ENCODE data around the gene OR11A1.

OR11A1 gene, protein sequence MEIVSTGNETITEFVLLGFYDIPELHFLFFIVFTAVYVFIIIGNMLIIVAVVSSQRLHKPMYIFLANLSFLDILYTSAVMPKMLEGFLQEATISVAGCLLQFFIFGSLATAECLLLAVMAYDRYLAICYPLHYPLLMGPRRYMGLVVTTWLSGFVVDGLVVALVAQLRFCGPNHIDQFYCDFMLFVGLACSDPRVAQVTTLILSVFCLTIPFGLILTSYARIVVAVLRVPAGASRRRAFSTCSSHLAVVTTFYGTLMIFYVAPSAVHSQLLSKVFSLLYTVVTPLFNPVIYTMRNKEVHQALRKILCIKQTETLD

DNA sequence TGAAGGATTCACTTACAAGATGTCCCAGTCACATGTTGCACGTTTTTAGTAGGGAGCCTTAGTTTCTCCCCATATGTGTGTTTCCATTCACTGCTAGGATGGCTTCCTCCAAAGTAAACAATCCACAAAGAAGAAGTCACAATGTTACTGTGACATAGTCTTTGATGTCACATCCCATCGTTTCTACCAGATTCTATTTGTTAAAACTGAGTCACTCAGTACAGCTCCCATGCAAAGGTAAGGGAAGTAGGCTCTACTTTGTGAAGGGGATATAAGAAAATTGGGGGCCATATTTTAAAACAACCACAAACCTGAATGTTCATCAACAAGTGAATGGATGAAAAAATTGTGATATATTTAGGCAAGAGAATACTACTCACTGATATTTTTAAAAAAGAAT is at the start of gene OR11A1, which contains the start of gene OR2H1:
OR11A1 (minus strand) TSS at position 101 of the 400 bp plus-strand sequence. CDS start 29,430 bp downstream, outside the sequence.
OR2H1 (plus strand) TSS at position 185 of the 400 bp plus-strand sequence. CDS start 4,615 bp downstream, outside the sequence.
- DNase-seq: no peak

DNA sequence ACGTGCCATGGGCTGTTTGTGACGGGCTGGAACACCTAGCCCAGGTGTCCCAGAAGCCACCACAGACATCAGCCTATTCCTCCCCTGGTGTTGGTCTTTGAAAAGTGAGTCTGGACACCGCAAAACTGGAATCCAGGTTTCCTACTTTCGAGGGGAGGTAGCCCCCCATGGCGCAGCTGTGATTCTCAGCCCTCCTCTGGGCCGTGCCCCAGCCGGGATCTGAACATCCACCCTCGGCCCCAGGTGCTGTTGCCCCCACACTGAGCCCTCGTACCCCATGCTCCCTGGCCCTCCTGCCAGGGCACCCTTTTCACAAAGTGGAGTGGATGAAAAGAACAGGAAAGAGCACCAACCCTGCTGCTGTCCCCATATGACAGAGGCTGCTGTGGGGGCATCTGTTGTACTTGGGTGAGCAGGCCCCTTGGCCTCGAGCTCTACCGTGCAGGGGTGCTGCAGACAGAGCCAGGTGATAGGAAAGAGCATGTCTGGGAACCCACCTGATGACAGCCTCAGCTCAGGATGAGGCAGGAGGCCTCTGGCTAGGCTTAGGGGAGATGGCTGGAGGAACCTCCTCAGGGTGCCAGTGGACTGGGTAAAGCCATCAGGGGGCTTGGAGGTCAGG is 49.7 kb upstream of the OR11A1 start:
- DNase-seq: no peak

DNA sequence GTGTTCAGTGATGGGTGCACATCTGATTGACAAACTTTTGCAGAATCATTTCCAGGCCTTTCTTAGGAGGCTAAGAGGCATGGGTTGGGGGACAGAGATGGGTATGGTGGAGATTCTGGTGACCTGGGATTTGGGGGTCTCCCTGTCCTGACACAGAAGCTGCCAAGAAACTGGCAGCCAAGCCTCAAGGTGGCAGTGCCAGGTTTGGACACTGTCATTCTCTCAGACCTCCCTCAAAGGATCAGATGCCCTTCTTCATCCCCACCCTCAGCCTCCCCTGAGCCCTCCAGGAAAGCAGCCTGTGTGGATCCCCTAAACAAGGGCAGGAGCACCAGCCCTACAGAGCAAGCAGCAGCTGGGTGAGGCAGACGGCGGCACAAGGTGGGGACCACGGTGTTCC is 48.9 kb upstream of the OR11A1 start:
- no peak for DNase-seq

DNA sequence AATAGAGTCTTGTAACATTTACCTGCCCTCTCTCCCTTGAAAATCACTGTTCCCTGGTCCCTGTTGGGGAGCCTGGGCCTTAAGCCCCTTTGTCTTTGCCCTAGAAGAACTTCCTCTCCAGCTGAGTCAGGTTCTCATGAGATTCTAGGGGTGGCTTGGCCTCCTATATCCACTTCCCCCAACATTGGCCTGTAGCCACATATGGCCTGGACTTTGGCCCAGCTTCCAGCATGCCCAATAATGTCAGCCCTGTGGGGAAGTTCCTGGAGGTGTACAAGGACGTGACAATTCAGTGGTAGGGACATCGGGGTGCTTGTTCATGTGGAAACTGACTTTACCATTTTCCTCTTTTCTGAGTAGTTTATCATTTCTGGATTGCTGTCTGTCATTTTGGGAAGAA is 48.1 kb upstream of the OR11A1 start:
- no peak for DNase-seq

DNA sequence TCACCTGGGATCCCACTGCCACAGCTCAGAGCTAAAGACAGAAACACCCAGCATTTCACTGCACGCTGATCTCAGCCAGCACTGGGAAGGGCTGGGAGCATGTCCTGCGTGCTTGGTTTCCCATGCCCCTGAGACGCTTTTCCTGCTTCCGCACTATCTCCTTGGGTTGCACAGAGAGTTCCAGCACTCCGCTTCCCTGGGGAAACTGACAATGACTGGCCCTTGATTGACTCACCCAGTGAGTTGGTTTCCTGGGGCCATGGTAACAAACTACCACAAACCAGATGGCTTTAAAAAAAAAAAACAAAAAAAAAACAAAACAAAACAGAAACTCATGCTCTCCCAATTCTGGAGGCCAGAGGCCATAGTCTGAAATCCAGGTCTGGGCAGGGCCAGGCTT is 45.7 kb upstream of the OR11A1 start:
- DNase-seq: no peak

DNA sequence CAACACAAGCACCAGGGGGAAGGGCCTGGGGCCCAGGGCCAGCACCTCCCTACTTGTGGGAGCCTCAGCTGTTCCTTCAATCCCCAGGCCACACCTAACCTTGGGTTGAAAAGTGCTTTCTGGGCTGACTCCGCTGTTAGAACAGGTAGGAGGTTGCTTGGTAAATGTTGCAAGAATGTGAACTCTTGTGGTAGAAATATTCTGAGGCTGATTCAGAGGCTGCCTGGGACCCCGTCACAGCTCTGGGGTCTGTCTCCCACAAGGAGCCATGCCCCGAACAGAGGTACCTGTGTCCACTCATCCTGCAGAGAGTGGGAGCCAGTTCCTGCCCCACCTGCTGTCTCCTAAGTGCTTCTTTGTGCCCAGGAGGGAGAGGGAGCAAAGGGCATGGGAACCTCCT is 45.3 kb upstream of the OR11A1 start:
- DNase-seq: no peak

DNA sequence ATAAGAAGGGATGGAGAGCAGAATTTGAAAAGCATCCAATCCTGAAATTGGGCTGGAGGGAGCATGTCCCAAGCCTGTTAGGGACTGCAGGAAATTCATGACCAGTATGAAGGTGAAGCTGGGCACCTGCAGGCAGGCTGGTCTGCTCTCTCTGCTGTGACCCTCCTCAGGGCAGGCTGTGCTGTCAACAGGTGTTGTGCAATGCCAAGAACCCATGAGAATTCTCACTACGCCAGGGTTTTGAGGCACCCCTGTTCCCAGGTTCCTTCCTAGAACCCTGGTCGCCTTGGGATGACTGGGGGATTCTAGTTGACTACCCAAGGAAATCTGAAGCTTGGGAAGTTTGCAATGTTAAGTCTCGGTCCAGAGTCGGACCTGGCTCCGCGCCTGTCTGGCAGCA is 44.2 kb upstream of the OR11A1 start:
- no peak for DNase-seq

DNA sequence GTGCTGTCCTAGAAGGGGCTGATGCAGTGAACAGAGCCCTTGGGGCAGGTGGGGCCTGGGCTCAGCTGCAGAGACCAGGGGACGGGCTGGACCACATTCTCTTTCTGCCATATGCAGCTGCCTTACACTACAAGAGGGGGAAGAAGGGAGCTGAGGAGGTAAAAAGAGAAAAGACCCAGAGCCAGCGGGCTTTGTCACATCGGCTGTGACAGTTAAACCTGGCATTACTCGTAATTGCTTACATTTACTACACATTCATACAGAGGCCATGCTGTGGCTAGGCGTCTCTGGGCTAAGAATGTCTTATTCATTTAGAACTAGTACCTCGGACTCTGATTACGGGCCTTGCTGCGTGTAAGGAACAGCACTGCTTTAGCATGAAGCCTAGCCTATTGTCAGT is 43.7 kb upstream of the OR11A1 start:
- no peak for DNase-seq

DNA sequence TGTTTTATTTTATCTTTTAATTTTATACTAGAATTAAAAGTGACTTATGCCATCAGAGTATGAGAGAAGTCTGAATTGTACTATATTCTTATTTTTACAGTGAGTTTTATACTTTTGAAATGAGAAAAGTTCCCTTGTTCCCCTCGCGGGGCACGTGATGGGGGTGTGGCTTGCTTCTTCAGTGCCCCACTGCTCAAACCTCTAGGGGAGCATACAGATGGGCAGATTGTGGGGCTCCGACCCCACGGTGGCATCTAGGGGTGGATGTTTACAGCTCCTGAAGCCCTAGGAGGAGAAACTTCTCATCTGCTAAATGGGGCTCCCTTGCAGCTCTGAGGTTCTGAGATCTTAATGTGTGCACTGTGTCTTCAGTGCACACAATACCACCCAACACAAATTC is 42.8 kb upstream of the OR11A1 start:
- DNase-seq: no peak

DNA sequence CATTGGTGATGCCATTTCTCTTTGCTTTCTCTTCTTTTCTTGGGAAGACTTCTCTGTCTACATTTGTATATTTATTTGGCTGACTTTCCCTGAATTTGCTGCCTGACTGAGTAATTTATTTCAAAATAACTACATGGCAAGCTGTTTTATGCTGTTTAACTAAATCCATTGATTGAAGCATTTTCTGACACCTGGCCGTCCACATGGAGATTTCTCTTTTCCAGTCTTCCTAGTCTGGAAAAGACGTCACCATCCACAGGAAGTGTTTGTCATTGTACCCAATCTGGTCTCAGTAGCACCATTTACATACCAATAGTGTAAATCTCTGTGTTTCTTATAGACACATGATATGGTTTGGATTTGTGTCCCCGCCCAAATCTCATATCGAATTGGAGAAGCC is 40.1 kb upstream of the OR11A1 start:
- DNase-seq: no peak

DNA sequence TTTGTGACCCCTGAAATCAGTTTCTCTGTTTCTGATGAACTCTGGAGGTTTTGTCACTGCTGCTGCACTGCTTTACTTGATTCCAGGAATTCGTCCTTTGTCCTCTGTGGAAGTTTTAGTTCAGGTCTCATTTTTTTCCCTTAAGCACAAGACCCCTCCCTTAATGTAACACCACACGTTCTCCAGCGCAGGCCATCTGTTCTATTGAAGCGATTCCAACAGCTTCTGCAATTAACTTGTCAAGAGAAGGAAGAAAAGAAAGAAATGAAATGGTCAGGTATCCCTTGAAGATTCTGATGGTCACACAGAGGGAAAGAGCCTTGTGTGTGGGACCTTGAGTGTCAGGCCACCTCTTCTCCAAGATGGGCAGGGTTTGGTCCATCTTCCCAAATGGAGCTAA is 38.7 kb upstream of the OR11A1 start:
- no peak for DNase-seq

DNA sequence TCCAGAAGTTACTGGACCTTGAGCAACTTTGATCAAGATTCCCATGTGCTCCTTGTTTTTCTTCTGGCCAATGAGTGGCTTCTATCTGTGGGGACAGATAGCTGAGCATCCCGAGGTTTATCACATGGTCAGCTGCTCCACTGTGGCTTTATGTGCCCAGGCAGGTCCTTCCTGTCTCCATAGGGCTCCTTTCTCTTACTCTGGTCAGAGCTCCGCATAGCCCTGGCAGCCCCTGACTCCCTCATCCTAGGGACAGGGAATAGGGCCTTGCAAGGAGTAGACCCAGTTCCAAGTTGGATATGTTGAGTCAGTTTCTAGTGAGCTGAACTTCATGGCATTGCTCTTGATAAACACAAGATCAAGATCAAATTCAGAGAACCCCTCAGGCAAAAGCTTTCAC is 37.3 kb upstream of the OR11A1 start:
- DNase-seq: no peak

DNA sequence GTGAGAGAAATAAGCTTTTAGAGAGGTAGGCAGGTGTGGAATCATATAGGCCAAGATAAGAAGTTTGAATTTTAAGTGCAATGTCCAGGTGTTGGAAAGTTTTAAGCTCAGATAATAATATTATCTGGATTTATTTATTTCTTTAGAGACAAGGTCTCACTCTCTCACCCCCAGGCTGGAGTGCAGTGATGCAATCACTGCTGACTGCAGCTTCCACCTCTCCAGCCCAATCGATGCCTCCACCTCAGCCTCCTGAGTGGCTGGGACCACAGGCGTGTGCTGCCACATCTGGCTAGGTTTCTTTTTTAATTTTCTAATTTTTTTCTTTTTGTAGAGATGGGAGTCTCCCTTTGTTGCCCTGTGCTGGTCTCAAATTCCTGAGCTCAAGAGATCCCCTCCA is 36.4 kb upstream of the OR11A1 start:
- no peak for DNase-seq

DNA sequence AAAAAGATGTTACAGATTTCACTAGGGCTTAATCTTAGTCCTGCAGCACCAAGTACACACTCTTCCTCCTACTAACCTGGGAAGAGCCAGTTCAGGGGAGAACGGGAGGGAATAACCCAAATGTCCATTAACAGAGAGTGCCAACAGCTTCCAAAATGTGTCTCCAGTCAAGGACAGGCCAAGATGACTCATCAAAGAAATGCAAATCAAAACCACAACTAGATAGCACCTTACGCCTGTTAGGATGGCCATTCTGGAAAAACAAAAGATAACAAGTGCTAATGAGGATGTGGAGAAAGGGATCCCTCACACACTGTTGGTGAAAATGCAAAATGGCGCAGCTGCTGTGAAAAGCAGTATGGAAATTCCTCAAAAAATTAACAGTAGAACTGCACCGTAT is 34.7 kb upstream of the OR11A1 start:
- no peak for DNase-seq

DNA sequence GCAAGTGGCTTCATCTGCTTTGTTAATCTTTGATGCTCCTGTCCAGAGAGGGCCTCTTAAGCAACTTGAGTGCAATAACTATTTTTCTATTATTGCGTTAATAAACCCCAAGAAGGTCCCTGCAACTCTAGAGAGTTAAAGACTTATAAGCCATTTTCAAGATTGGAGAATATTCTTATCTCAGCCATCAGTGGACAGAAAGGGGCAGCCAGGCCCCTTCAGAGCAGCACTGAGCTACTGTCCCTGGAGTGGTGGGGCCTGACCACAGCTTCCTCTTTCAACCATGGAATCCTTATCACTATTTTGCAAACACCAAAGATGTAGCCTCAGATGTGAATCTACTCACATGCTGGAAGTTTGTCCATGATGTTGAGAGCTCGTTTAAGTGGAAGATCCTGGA is 33.7 kb upstream of the OR11A1 start:
- no peak for DNase-seq

DNA sequence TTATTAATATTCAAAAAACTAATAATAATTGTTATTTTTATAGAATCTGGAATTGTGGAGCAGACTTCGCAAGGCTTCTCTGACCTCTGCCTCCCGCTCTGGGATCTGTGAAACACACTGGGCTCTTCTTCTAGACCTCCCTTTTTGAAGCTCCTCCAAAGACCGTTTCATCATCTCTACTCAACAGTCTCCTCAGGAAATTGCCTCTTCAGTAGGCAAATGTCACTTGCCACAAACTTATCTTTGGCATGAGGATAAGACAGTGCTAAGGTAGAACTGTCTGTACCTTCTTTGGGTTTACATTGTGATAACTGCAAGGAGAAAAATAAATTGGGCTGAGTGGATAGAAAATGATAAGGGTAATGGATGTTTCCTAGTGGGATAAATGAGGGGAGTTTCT is 33.2 kb upstream of the OR11A1 start:
- no peak for DNase-seq

DNA sequence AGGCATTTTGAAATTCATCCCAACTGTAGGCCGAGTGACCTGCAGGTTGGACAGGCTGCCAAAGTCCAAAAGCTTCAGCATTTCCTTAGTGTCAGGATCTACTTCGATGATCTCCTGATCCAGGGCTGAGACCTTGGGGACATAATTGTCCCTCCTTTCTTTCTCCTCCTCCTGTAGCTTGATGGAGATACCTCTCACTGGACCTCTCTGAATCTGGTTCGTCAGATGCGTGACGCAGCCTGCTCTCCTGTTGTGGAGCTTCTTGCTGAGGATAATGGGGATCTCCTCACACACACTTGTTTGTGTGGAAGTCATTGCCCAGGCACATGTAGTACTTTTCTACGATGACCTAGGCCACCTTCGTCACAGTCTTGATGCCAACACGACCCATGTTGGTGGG is 32.4 kb upstream of the OR11A1 start:
- DNase-seq: no peak

DNA sequence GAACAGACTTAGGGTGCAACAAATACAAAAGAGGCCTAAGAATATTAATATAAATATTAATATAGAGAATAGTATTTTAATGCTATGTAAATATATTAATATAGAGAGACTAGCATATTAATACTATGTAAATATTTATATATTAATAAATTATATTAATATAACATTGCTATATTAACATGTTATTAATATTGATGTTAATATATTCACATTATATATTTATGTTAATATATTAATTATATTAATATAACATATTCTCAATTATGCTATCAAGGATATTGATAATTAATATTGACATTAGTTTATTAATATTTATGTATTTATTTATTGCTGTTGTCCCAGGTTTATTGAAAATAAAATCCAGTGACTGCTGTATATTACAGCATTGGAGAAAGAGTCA is 32.0 kb upstream of the OR11A1 start:
- no peak for DNase-seq

DNA sequence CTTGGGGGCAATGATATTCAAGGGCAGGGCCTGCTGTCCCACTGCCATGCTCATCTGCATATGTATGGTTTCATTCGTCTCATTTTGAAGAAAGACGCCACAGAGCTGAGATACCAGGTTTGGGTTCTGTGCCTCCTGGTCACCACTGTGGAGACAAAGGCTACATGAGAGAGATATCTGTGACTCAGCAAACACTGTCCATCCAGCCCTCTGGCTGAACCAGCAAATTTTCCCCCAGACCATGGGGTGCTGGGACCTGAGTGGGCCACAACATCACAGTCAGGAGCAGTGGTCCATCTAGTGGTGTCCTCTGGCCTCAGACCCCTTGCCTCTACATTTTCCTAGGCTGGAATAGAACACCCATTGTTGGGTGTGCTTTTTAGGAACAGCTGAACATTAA is 30.8 kb upstream of the OR11A1 start, which contains the start of gene MAS1L:
MAS1L (minus strand) TSS at position 297 of the 400 bp plus-strand sequence; CDS start at position 243, 54 bp downstream.
- no peak for DNase-seq

DNA sequence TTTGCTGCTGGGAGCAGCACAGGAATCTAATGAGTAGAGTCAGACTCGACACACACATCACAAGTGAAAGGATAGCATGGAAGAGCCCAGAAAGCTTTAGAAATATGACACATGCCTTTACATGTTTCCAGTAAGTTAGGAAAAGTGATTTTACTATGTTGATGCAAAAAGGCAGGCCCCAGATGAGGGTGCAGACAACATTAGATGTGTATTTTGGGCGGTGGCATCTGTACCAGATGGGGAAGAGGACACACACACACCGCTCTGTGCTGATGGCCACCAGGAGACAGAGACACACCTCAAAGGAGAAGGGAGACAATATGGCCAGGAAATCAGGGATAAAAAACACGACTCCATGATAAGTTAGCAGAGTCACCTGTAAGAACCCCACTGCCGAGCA is 30.3 kb upstream of the OR11A1 start:
- no peak for DNase-seq

DNA sequence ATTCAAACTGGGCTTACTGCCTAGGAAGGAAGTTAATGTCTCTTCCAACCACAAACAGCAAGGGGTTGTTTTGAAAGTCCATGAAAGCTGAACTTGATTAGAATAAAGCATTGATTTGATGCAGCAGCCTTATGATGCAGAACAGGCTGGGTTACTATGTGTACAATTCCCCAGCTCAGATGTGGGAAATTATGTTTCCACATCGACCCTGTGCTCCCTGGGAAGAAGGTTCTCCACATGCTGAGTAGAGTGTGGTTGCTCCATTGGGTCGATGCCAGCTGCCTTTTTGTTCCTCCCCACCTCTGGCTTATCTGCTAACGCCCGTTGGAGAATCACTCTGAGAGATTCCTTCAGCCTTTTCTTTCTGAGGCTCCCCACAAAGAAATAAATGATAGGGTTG is 29.7 kb upstream of the OR11A1 start:
- no peak for DNase-seq

DNA sequence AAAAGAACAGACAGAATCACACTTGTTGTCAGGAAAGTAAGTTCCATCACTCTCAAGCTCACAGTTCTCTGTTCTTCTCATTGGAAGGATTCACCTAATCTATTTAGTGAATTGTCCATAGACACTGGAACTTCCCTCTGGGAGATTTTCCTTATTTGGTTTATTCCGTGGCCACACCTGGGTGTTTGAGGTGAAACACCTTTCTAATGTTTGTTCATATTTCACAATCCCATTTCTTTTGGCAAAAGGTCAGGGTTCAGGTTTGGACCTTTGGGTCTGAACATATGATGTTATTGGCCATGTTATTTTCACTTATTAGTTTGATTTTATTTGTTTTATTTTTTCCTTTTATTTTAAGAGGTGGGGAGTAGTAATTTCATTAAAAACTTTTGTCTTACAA is 26.9 kb upstream of the OR11A1 start:
- DNase-seq: no peak

DNA sequence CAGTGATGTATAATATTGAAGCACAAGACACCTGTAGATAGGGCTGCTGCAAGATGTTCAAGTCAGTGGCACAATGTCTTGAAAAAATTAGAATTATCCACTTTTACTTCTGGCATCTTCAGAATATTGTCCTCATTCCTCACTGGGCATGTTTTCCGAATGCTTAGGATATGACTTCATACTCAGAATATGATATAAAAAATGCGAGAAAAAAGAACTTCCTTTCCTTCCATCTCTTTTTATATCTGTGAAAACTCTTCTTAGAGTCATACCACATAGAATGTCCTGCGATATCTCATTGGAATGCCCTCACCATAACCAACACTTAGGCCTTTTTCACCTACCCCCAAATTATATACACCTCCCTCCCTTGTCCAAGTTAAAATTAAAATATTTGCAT is 26.3 kb upstream of the OR11A1 start:
- DNase-seq: no peak

DNA sequence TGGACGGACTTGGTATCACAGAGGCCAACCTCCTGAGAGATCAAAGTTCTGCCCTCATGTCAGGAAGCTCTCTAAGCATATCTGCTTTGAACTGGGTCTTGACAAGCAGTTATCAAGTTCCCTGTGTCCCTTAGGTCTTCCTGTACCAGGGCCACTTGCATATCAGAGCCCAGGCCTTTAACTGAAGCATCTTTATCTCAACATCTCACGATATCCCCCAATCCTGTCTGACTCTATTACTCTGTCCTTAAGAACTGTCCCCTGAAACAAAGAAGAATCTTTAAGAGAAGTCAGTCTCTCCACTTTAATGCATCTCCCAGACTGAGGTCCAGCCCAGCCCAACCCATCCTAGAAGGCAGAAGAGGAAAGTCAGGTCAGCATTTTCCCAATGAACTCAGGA is 22.7 kb upstream of the OR11A1 start:
- no peak for DNase-seq

DNA sequence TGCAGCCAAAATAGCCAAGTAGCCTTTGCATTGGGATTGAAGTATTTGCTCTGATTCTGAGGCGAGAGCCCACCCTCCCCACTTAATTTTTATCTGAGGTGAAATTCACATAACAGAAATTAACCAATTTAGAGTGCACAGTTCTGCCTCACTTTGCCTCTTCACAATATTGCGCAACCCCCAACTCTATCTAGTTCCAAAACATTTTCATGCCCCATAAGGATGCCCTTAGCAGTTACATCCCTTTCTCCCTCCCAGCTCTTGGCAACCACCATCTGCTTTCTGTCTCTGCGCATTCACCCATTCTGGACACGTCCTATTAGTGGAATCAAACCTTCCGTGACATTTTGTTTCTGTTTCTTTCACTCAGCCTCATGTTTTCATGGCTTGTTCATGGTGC is 21.9 kb upstream of the OR11A1 start:
- DNase-seq: no peak
